Measurements from ENCODE around the gene ODAM.

ODAM gene

GRCh38 chr4:70251250-70251944, 55.9 kb downstream of the ODAM start:
- no peak overlapping the region for H3K4me3 ChIP-seq (replicated peaks; ENCODE audit: low read depth, low read length)
- DNase-seq (ENCODE audit: extremely low read depth, low read depth): no peak
- TF ChIP-seq CTCF (IDR thresholded peaks at IDR 0.05; ENCODE audit: low read depth, low read length, missing control alignments): no peak

- no peak for DNase-seq (ENCODE audit: extremely low read depth, low read depth)
- H3K4me3 ChIP-seq (replicated peaks; ENCODE audit: low read depth, low read length): no peak overlapping the region
- TF ChIP-seq CTCF (IDR thresholded peaks at IDR 0.05; ENCODE audit: low read depth, low read length, missing control alignments): no peak
These were observed 56.4 kb downstream of the ODAM start for GRCh38 chr4:70251945-70252277.
